ENCODE data around the gene PLPPR3.

The PLPPR3 gene

GRCh38 chr19:772730-773436 lies 48.9 kb downstream of the PLPPR3 start:
- no peak for DNase-seq (ENCODE audit: low spot score)

- no peak for DNase-seq (ENCODE audit: low spot score)
Observed at GRCh38 chr19:772063-772462, 49.7 kb downstream of the PLPPR3 start.

- peak; percentile 69 for DNase-seq (ENCODE audit: low spot score)
Observed at GRCh38 chr19:771332-771785, 50.4 kb downstream of the PLPPR3 start.

DNA sequence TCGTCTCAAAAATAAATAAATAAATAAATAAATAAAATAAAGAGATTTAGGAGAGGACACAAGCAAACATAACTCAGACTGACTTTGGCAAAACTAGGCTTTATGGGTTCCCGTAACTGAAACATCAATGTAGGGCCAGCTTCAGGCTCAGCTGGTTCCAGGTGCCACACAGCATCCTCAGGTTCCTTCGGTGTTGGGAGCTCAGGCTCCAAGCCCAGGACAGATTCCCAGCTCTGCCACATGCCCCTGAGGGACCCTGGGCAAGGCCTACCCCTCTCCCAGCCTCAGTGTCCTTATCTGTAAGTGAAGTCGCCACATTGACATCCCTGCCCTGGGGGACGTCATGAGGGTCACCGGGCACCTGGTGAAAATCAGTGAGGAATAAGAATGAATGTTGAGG lies 52.1 kb downstream of the PLPPR3 start:
- no peak for DNase-seq (ENCODE audit: low spot score)

- peak; percentile 89 for DNase-seq (ENCODE audit: low spot score)
Observed at GRCh38 chr19:768424-768823, 53.3 kb downstream of the PLPPR3 start.

- no peak for DNase-seq (ENCODE audit: low spot score)
Observed at GRCh38 chr19:765179-765738, 56.5 kb downstream of the PLPPR3 start.

DNA sequence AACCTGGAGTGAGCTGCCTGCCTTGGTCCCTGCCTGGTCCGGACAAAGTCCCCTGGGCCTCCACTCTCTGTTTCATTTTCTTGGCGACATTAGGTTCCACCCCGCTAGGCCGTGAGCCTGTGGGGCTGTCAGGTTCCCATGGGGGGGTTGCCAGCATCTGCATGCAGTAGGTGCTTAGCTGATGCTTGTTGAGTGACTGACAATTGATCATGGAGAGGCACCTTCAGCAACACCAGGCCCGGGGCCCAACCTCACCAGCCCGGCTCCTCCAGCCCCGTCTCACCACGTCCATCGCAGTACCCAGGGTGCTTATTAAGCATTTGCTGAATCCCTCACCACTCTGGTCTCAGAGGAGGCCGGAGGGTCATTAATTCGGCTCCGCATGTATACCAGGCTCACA lies 57.5 kb downstream of the PLPPR3 start:
- DNase-seq (ENCODE audit: low spot score): no peak

- DNase-seq (ENCODE audit: low spot score): no peak
Observed at GRCh38 chr19:763869-764268, 57.9 kb downstream of the PLPPR3 start.

DNA sequence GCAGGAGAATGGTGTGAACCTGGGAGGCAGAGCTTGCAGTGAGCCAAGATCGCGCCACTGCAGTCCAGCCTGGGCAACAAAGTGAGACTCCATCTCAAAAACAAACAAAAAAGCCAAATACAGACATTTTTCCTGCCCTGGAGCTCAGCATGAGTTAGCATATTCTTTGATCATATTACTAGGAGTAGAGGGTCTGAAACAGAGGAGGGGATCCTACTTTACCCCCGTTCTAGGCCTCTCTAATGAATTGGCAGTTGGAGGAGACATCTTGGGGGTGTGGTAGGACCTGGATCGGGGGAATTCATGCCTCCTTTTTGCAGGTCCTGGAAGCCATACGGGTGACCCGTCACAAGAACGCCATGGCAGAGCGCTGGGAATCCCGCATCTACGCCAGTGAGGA lies 58.6 kb downstream of the PLPPR3 start:
- no peak for DNase-seq (ENCODE audit: low spot score)
